Amygdala (tissue), 56 donors: ENCODE measurements around the gene EPHB1.
"Not testable (repeated sequence)": the region's sequence is repeated elsewhere in the genome, so short reads cannot be mapped to it uniquely, and the experiment has no call there.

Experiments
- DNase-seq, 56 donors: peaks; one replicate each; lab custom pipeline; 2025; lab: John Stamatoyannopoulos, UW

Gene EPHB1

GRCh38 chr3:134978658-134979057, 183.6 kb downstream of the EPHB1 start:
- DNase-seq = no peak

DNA sequence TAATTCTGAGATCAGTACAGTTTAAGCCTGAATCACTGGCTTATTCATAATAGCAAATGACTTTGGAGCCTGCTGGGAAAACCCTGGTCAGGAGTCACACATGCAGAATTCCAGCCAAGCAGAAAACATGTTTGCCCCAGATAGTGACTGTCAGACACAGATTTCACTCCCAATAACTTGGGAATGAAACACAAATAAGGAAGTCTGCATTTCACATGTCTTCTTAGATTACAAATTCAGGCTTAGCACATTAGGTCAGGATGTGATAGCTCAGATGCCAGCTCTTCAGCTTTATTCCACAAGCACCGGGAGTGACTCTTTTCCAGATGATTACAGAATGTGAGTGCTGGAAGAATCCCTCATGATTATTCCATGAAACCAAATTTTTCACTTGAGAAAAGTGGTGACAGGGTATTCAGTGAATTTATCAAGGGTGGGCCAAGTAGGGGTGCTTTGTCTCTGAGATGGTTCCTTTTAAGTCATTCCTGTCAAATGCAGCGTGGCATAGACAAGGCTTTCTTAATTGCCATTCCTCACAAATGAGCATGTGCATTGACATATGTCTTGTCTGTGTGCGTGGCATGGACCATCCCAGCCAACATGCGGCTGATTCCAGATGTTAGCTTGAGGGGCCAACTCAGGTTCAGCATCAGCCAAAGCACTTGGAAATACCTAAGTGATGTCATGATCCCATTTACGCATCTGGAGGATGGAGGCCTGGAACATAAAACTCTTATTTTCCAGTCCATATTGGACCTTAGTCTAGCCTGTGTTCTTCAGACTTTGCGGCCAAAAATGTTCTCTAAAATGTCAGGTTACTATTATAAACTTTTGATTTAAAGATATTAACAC, 191.0 kb downstream of the EPHB1 start:
- DNase-seq = no peak

- DNase-seq = no peak
Observed at GRCh38 chr3:134988666-134989065, 193.6 kb downstream of the EPHB1 start.

GRCh38 chr3:134991003-134991402, 195.9 kb downstream of the EPHB1 start:
- no peak for DNase-seq

DNA sequence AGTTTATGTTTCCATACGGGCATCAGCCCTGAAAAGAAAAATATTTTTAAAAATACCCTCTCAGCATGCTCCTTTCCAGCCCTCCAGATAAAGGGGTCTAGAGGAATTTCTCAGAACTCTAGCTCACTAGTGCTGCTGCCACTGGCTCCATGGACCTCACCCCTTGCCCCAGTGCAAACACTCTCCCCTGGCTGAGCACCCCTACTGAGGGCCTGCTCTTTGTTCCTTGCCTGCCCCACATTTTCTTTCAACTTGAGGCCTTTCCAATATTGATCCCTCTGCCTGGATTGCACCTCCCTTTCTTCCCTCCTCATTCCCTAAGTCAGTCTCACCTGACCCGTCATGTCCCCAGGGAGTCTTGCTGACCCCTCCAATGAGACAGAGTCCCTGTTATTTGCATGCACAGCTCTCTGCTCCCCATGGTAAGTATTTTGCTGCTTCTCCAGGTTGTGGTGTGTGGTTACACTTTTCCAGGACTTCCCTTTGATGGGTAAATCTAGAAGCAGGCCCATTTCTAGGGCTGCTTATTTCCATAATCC, 196.5 kb downstream of the EPHB1 start:
- DNase-seq = no peak

- DNase-seq = peak in 1 of 56 donors; percentile 11
Observed at GRCh38 chr3:134992180-134992579, 197.1 kb downstream of the EPHB1 start.

- DNase-seq = no peak
Observed at GRCh38 chr3:134992586-134992985, 197.5 kb downstream of the EPHB1 start.

DNA sequence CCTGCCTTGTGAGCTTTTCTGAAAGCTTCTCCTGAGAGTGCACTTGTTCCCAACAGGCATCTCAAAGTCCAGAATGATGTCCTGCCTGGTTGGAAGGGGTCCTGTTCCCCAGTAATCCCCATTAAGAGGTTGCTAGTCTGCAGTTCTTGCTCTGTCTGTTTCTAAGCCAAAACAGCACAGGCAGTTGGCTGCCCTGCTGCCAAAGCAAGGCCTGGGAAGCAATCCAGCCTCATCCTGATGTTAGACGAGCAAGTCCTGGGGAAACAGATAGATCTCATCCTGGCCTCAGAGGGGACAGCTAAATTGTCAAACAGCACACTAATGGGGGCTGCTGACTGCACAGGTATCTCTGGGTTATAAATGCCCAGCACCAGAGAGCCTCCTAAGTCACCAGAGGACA, 198.0 kb downstream of the EPHB1 start:
- peak in 10 of 56 donors; percentile 4 to 41 (median 10) for DNase-seq

DNA sequence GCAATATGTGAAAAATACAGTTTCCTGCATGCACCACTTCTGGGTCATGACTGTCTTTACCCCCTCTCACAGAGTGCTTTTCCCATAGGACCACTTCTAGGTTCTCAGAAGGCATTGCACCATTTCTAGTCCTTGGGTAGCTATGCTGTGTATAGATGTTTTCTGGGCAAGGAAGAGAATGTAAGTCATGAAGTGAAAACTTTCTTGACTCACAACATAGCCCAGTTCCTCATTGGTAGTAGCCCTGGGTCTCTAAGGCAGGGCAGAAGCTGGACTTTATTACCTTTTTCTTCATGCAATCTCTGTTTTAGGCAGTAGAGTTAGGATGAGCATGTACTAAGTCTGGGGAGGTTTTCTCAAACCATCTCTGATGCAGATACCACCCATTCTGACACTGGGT, 203.1 kb downstream of the EPHB1 start:
- no peak for DNase-seq

DNA sequence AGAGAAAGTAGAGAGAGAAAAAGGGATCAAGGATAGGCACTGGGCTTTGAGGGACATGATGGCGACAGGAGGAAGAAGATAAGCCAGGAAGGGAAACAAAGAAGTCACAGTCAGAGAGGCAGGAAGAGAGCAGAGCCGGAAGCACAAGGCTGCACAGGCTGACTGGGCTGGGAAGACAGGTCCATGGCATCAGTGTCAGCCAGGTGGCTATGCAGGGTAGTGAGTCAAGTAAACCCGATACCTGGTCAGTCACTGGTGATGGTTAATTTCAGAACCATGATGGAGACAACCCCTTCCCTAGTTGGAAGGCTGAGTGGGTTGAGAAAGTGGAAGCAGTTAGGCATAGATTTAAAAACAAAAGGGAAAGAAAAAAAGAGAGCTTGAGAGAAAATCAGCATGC, 203.8 kb downstream of the EPHB1 start:
- no peak for DNase-seq

- DNase-seq = no peak
Observed at GRCh38 chr3:135000465-135000864, 205.4 kb downstream of the EPHB1 start.

DNA sequence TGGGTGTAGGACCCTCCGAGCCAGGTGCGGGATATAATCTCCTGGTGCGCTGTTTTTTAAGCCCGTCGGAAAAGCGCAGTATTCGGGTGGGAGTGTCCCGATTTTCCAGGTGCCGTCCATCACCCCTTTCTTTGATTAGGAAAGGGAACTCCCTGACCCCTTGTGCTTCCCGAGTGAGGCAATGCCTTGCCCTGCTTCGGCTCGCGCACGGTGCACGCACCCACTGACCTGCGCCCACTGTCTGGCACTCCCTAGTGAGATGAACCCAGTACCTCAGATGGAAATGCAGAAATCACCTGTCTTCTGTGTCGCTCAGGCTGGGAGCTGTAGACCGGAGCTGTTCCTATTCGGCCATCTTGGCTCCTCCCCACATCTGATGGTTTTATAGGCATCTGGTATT, 210.6 kb downstream of the EPHB1 start:
- DNase-seq = not testable (repeated sequence)

- DNase-seq = no peak
Observed at GRCh38 chr3:135007607-135008006, 212.5 kb downstream of the EPHB1 start.

GRCh38 chr3:135008326-135008725, 213.3 kb downstream of the EPHB1 start:
- DNase-seq = no peak

DNA sequence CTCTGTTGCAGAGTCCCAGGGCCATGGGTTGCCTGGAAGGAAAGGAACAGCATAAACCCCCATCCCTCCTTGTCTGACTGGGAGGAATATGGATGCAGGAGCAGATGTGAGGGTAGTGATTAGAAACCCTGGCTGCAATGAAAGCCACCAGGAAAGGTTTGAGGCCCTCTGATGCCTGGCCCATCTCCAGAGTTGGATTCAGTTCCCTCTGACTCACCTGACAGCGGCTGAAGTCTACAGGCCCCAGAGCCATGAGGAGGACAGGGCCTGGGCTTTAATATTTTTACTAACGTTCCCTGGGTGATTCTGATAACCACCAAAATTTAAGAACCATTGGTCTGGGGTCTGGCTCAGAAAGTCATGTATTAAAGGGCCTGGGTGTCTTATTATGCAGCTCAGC, 214.0 kb downstream of the EPHB1 start:
- no peak for DNase-seq

DNA sequence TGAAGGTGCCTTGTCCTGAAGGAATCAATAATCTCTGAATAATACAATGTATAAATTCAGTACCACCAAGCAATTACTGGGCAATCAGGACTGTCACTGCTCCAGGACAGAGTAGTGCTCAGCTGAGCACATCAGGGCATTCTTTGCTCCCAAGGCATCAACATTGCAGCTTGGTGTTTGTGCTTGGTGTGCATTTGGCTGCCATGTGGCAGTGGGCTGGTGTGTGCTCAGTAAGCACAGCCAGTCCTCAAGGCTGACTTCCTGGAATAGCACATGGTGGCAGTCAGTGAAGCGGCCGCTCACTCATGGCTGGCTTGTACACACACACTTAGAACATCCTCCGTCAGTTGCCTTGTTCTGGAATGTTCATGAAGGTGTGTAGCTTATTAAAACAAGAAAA, 217.0 kb downstream of the EPHB1 start:
- DNase-seq = peak in 3 of 56 donors; percentile 3 to 16 (median 4)

GRCh38 chr3:135013206-135013605, 218.1 kb downstream of the EPHB1 start:
- no peak for DNase-seq

- no peak for DNase-seq
Observed at GRCh38 chr3:135014566-135014965, 219.5 kb downstream of the EPHB1 start.

DNA sequence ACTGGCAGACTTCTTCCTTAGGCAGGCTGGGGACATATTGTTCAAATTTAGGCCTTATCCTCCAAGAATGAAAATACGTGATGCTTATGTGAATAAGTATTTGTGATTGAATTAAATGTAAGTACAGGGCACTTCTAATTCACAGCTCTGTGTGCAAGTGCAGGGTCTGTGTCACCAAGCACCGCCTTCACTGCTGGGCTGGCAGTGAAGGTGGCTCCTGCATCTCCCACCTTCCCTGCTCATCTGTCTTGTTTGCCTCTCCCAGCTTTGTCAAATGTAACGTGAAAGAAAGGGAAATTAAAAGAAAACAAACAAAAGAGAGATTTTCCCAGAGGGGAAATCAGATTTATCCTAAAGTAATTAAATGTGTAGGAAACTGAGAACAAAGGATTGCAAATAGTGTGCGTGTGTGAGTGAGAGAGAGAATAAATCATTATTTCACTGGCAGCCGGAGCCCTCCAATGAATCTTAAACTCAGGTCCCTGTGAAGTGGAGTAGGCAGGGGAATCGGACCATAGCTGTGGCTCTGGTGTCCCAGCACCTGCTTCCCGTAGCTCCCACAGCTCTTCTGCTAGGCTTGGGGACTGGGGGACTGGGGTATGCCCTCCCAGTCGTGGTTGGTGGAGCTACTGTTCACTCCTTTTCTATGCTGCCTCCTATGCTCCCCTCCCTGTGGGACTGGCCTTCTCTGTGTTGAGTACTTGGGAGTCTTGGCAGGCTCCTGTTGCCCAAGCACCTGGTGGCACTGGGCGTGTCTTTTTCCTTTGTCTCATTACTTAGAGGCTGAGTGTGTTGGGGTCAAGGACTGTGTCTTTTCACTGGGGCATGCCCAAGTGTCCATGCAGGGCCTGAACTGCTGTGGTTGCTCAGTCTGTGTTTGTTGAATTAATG, 222.2 kb downstream of the EPHB1 start:
- no peak for DNase-seq

- DNase-seq = no peak
Observed at GRCh38 chr3:135018149-135018923, 223.3 kb downstream of the EPHB1 start.
